K562 (cell line): ENCODE measurements around the gene SBK3. TPM values are rescaled to one million over a fixed set of nuclear protein-coding genes. Genes with fewer than 3 reads are reported as not detected.

Source experiments
- ATF6 ChIP-seq: sonication (generic); formaldehyde crosslinking; IDR thresholded peaks from 2 replicates; pipeline ENCODE4 v1.4.0; 2020; ENCODE audit warnings: mild to moderate bottlenecking, missing genetic modification reagents
- CHD4 ChIP-seq: fragments of 200-600 bp; sonication (generic); IDR thresholded peaks from 3 replicates; pipeline ENCODE4 v1.6.1; 2012; ENCODE audit warnings: low read depth, mild to moderate bottlenecking, mixed read lengths, low read length, inconsistent platforms; ENCODE audit not compliant: insufficient read depth, insufficient replicate concordance, poor library complexity, severe bottlenecking
- CREB3L1 ChIP-seq: fragments of 450-650 bp; IDR thresholded peaks from 2 replicates; pipeline ENCODE4 v1.6.1; 2014; ENCODE audit warnings: low read depth, mild to moderate bottlenecking, moderate library complexity, borderline replicate concordance
- FOS ChIP-seq: IDR thresholded peaks from 3 replicates; pipeline ENCODE4 v1.6.1; 2011; ENCODE audit not compliant: insufficient read length; ENCODE audit errors: extremely low read depth
- FOXK2 ChIP-seq, 2 experiments: fragments of 450-650 bp; IDR thresholded peaks in 1 of 2; conservative IDR thresholded peaks in 1 of 2; 2 replicates each; pipeline ENCODE4 v1.6.1; 2016; ENCODE audit warnings: low read depth in 2 of 2, mild to moderate bottlenecking in 1 of 2
- JUN ChIP-seq, 2 experiments: sonication (generic) in 1 of 2; formaldehyde crosslinking in 1 of 2; IDR thresholded peaks; 2 replicates each; pipeline versions ENCODE4 v1.6.1 to v1.8.0; 2012 to 2022; ENCODE audit warnings: borderline replicate concordance in 2 of 2, mild to moderate bottlenecking in 2 of 2, improper control_type of control experiment in 1 of 2, low read depth in 1 of 2, low read length in 1 of 2, missing genetic modification reagents in 1 of 2
- KDM1A ChIP-seq, 2 experiments: fragments of 450-650 bp; IDR thresholded peaks; 2 replicates each; pipeline ENCODE4 v1.6.1; 2016; ENCODE audit warnings: mild to moderate bottlenecking in 2 of 2
- KLF1 ChIP-seq: fragments of 450-650 bp; IDR thresholded peaks from 2 replicates; pipeline ENCODE4 v1.6.1; 2016; ENCODE audit warnings: missing genetic modification characterization, missing compliant biosample characterization
- KLF13 ChIP-seq: fragments of 450-650 bp; IDR thresholded peaks from 2 replicates; pipeline ENCODE4 v1.6.1; 2016; ENCODE audit warnings: missing genetic modification characterization, low read depth, mild to moderate bottlenecking, missing compliant biosample characterization, moderate library complexity, borderline replicate concordance
- LCOR ChIP-seq: sonication (generic); formaldehyde crosslinking; IDR thresholded peaks from 2 replicates; pipeline ENCODE4 v1.8.0; 2022; ENCODE audit warnings: mild to moderate bottlenecking, missing genetic modification reagents
- NELFE ChIP-seq: IDR thresholded peaks from 2 replicates; pipeline ENCODE4 v1.6.1; 2011; ENCODE audit warnings: mild to moderate bottlenecking; ENCODE audit not compliant: insufficient read depth, insufficient read length
- RFX1 ChIP-seq: fragments of 450-650 bp; IDR thresholded peaks from 2 replicates; pipeline ENCODE4 v1.6.1; 2016; ENCODE audit warnings: mild to moderate bottlenecking, moderate library complexity
- SUPT5H ChIP-seq: fragments of 450-650 bp; IDR thresholded peaks from 2 replicates; pipeline ENCODE4 v1.6.1; 2016
- ZNF134 ChIP-seq: fragments of 250-450 bp; sonication (Bioruptor Pico); conservative IDR thresholded peaks from 2 replicates; pipeline ENCODE4 v1.4.0; 2020
- ZNF766 ChIP-seq: fragments of 200-800 bp; sonication (Bioruptor generic); conservative IDR thresholded peaks from 2 replicates; pipeline ENCODE4 v1.6.1; 2016; ENCODE audit warnings: missing genetic modification characterization, missing compliant biosample characterization
- polyA plus RNA-seq, 8 experiments: library from polyadenylated mRNA; depleted of rRNA in 4 of 8; stranded (reverse) in 5 of 8; unstranded in 3 of 8; fragments of >200 nt; fragmentation: Nextera tagmentation in 2 of 8; fragmentation: Illumina TruSeq in 1 of 8; extraction: Ambion mirVana in 2 of 8; extraction: Trizol in 1 of 8; gene quantifications; 2 replicates each; pipeline versions ENCODE4 v1.2.1 to v1.2.3, GENCODE V29; 2011 to 2014; ENCODE audit warnings: inconsistent platforms in 1 of 8, missing spikeins in 1 of 8
- total RNA-seq, 7 experiments: library from RNA; depleted of rRNA in 6 of 7; stranded (reverse); fragments of >200 nt in 6 of 7; fragmentation: Illumina TruSeq in 2 of 7; extraction: Trizol in 2 of 7; gene quantifications; 2 replicates each; pipeline versions ENCODE4 v1.2.1 to v1.2.3, GENCODE V29; 2011 to 2021; ENCODE audit warnings: low replicate concordance in 1 of 7

The SBK3 gene
- total and polyA plus RNA-seq, 9 of the 15 experiments (the other 6 are each of a cell fraction or from before 2014, with no cell fraction given), result 0.11 to 0.43 (median 0.13) TPM; not detected in 6

DNA sequence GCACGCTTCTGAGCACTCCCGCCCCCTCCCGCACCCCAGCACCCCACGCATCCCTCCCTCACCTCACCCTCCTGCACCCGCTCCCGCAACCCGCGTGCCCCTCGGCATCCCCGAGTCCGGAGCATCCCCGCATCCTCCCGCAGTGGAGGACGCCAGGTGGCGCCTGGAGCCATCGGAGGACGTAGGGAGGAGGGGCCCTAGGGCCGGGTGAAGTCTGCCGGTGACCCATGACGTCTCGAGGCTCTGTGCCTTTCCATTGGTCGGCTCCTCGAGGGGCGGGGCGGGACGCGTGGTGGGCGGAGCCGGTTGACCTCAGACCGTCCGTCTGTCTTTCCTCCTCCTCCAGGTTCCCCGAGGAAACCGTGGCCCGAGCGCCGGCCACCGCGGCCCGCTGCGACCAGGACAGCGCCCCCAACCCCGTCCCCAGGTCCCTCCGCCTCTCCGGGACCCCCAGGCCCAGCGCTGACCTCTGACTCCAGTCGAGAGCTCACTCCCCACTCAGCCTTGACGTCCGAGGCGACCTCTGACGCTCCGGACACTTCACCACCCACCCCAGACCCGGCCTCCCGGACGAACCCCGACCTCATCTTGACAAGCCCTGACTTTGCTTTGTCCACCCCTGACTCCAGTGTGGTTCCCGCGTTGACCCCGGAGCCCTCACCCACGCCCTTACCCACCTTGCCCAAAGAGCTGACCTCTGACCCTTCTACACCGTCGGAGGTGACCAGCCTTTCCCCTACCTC is 28.3 kb downstream of the SBK3 start (continued):
- TF ChIP-seq ATF6 (CRISPR knock-in tag) (no peak), FOXK2 (conservative IDR thresholded peaks at IDR 0.05 in 1 of 2, IDR thresholded peaks at IDR 0.05 in 1 of 2; ENCODE audit: low read depth in 2 of 2) (no peak), CHD4 (no peak), SUPT5H (peak; percentile 39; the same call in 1 of the 2 replicates), KLF13 (tag) (peak; percentile 75; the same call in 1 of the 2 replicates), KLF1 (0 out of 2 replicates have a peak, but pooled peaks have one; percentile 28), ZNF766 (CRISPR knock-in tag) (no peak), JUN (IDR thresholded peaks at IDR 0.05; ENCODE audit: borderline replicate concordance, low read depth, low read length) (0 out of 2 replicates have a peak, but pooled peaks have one; percentile 21), JUN (CRISPR knock-in tag; IDR thresholded peaks at IDR 0.05; ENCODE audit: borderline replicate concordance) (no peak), CREB3L1 (0 out of 2 replicates have a peak, but pooled peaks have one; percentile 28), ZNF134 (CRISPR knock-in tag) (no peak), NELFE (no peak), RFX1 (no peak), KDM1A (IDR thresholded peaks at IDR 0.05) (peak in 1 of 2 experiments; percentile 58; a peak in 2 of 4 replicates), LCOR (peak; percentile 78), FOS (peak; percentile 80)
